HL-60 (cell line): Measurements from ENCODE around the gene RPH3AL.

ENCODE experiments used
- DNase-seq, 2 experiments: peaks; one replicate each; pipeline ENCODE4 v3.0.0-alpha.2; 2010 to 2020; ENCODE audit warnings: low read depth in 1 of 2, low spot score in 1 of 2
- H3K27ac ChIP-seq: fragments of 250-450 bp; sonication (Bioruptor Pico); replicated peaks from 2 replicates; pipeline ENCODE4 v1.5.1; 2020; ENCODE audit warnings: mild to moderate bottlenecking, moderate library complexity
- H3K27me3 ChIP-seq: fragments of 250-450 bp; sonication (Bioruptor Pico); 2 replicates; pipeline ENCODE4 v1.5.1; 2021; ENCODE audit warnings: mild to moderate bottlenecking, moderate library complexity; ENCODE audit not compliant: insufficient read depth, poor library complexity, severe bottlenecking
- H3K4me3 ChIP-seq: replicated peaks from 2 replicates; pipeline ENCODE4 v1.5.1; 2011; ENCODE audit warnings: mild to moderate bottlenecking, control low read depth, low read length; ENCODE audit not compliant: insufficient read depth
- GABPA ChIP-seq: IDR thresholded peaks from 2 replicates; pipeline ENCODE4 v1.6.1; 2012; ENCODE audit warnings: low read depth
- POLR2AphosphoS5 ChIP-seq: IDR thresholded peaks from 2 replicates; pipeline ENCODE4 v1.6.1; 2012; ENCODE audit warnings: low read depth
- SPI1 ChIP-seq: IDR thresholded peaks from 2 replicates; pipeline ENCODE4 v1.6.1; 2012; ENCODE audit warnings: low read depth, mild to moderate bottlenecking, borderline replicate concordance
- TF ChIP-seq, protein P1 (sequence below): IDR thresholded peaks from 2 replicates; pipeline ENCODE4 v1.6.1; 2012; ENCODE audit warnings: low read depth; ENCODE audit not compliant: insufficient replicate concordance
- TF ChIP-seq, protein P2 (sequence below): IDR thresholded peaks from one replicate; pipeline ENCODE4 v1.5.1; 2011; ENCODE audit warnings: low read length, control low read depth, inconsistent platforms; ENCODE audit not compliant: insufficient read depth

The RPH3AL gene

DNA sequence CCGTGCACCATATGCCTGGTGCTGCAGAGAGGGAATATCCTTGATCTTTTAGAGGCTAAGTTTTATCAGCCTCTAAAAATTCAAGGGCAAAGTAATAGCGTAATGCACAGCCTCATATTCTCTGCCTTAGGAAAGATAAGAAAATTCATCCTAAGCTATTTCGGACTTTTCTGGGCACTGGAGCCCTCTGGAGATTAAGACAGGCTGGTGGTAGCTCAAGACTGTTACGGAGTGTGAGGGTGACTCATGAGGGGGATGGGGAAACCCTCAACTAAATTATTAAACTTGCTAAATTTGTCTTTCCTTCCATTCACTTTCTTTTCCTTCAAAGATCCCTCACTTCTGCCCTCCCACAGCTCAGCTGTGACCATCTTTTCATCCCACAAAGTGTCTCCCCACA is 73.3 kb downstream of the RPH3AL start:
- H3K4me3 ChIP-seq = no peak overlapping the region
- no peak overlapping the region for H3K27ac ChIP-seq
- no peak for DNase-seq
- no peaks in the 10 kb centered on the region for H3K27me3 ChIP-seq
- no peak for TF ChIP-seq SPI1
- no peak for TF ChIP-seq POLR2AphosphoS5
- TF ChIP-seq GABPA = no peak
- TF ChIP-seq, protein P1, sequence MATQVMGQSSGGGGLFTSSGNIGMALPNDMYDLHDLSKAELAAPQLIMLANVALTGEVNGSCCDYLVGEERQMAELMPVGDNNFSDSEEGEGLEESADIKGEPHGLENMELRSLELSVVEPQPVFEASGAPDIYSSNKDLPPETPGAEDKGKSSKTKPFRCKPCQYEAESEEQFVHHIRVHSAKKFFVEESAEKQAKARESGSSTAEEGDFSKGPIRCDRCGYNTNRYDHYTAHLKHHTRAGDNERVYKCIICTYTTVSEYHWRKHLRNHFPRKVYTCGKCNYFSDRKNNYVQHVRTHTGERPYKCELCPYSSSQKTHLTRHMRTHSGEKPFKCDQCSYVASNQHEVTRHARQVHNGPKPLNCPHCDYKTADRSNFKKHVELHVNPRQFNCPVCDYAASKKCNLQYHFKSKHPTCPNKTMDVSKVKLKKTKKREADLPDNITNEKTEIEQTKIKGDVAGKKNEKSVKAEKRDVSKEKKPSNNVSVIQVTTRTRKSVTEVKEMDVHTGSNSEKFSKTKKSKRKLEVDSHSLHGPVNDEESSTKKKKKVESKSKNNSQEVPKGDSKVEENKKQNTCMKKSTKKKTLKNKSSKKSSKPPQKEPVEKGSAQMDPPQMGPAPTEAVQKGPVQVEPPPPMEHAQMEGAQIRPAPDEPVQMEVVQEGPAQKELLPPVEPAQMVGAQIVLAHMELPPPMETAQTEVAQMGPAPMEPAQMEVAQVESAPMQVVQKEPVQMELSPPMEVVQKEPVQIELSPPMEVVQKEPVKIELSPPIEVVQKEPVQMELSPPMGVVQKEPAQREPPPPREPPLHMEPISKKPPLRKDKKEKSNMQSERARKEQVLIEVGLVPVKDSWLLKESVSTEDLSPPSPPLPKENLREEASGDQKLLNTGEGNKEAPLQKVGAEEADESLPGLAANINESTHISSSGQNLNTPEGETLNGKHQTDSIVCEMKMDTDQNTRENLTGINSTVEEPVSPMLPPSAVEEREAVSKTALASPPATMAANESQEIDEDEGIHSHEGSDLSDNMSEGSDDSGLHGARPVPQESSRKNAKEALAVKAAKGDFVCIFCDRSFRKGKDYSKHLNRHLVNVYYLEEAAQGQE = no peak
- TF ChIP-seq, protein P2, sequence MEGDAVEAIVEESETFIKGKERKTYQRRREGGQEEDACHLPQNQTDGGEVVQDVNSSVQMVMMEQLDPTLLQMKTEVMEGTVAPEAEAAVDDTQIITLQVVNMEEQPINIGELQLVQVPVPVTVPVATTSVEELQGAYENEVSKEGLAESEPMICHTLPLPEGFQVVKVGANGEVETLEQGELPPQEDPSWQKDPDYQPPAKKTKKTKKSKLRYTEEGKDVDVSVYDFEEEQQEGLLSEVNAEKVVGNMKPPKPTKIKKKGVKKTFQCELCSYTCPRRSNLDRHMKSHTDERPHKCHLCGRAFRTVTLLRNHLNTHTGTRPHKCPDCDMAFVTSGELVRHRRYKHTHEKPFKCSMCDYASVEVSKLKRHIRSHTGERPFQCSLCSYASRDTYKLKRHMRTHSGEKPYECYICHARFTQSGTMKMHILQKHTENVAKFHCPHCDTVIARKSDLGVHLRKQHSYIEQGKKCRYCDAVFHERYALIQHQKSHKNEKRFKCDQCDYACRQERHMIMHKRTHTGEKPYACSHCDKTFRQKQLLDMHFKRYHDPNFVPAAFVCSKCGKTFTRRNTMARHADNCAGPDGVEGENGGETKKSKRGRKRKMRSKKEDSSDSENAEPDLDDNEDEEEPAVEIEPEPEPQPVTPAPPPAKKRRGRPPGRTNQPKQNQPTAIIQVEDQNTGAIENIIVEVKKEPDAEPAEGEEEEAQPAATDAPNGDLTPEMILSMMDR = no peak

DNA sequence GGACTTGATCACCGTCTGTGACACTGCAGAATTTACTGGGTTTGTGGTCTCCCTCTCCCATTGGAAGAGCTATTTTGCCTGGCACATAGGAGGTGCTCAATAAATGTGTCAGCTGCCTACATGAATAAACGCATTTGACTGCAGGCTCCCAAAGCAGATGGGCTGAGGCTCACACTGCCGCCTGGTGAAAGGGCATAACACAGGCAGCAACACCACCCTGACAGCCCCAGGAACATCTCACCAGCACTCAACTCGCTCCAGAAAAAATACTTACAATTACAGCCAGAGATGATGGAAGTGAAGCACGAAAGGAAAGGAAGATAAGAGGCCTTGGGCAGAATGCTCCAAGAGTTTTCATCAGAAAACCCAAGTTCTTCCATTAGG is 73.9 kb downstream of the RPH3AL start:
- Histone ChIP-seq H3K27me3 (no peaks in the 10 kb centered on the region), H3K27ac (no peak overlapping the region), H3K4me3 (no peak overlapping the region)
- TF ChIP-seq, protein P1 = no peak
- TF ChIP-seq SPI1 (no peak), POLR2AphosphoS5 (no peak), GABPA (no peak)
- TF ChIP-seq, protein P2 = no peak
- DNase-seq = no peak

DNA sequence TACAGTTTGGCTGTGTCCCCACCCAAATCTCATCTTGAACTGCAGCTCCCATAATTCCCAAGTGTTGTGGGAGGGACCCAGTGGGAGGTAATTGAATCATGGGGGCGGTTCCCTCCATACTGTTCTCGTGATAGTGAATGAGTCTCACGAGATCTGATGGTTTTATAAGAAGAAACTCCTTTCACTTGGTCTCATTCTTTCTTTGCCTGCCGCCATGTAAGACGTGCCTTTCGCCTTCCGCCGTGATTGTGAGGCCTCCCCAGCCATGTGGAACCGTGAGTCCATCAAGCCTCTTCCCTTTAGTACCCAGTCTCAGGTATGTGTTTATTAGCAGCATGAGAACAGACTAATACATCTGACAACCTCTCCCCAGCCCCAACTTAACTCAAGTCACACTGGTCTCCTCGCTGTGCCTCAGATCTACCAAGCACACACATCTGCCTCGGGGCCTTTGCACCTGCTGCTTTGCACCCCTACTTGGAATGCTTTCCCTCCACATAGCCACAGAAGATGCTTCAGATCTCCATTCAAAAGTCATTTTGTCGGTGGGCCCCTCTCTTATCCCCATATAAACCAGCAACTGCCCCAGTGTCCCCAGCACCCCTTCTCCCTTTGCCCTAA is 74.4 kb downstream of the RPH3AL start:
- no peak overlapping the region for H3K4me3 ChIP-seq

DNA sequence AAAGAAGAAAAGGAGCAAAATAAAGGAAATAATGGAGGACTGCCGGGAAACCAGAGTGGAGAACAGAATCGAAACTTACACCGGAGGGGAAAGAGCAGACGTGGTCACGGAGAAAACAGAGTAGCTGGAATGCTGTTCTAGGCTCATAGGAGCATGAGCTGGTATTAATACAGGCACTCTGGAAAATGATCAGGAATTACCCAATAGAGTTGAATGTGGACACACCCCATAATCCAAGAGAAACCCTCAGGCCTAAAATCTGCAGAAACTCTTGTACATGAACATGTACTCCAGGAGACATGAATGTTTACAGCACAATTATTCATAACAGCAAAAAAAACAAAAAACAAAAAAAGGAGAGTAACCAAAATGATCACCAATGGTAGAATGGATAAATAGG is 77.7 kb downstream of the RPH3AL start:
- Histone ChIP-seq H3K27me3 (no peaks in the 10 kb centered on the region), H3K4me3 (no peak overlapping the region), H3K27ac (no peak overlapping the region)
- no peak for DNase-seq
- TF ChIP-seq GABPA = no peak
- TF ChIP-seq, protein P2 = no peak
- no peak for TF ChIP-seq POLR2AphosphoS5
- TF ChIP-seq, protein P1 = no peak
- TF ChIP-seq SPI1 = no peak

More for the DNA sequence above, 74.4 kb downstream of the RPH3AL start:
- Histone ChIP-seq H3K27ac (no peak overlapping the region), H3K27me3 (no peaks in the 10 kb centered on the region)
- TF ChIP-seq GABPA (no peak), POLR2AphosphoS5 (no peak)
- DNase-seq = no peak
